Measurements from ENCODE around the gene GPATCH4. TPM values are rescaled to one million over a fixed set of nuclear protein-coding genes. Genes with fewer than 3 reads are reported as not detected.

The GPATCH4 gene
- total and polyA plus RNA-seq, 2 of the 4 experiments (the other 2 are of a cell fraction), result 32.6 to 41.8 TPM

DNA sequence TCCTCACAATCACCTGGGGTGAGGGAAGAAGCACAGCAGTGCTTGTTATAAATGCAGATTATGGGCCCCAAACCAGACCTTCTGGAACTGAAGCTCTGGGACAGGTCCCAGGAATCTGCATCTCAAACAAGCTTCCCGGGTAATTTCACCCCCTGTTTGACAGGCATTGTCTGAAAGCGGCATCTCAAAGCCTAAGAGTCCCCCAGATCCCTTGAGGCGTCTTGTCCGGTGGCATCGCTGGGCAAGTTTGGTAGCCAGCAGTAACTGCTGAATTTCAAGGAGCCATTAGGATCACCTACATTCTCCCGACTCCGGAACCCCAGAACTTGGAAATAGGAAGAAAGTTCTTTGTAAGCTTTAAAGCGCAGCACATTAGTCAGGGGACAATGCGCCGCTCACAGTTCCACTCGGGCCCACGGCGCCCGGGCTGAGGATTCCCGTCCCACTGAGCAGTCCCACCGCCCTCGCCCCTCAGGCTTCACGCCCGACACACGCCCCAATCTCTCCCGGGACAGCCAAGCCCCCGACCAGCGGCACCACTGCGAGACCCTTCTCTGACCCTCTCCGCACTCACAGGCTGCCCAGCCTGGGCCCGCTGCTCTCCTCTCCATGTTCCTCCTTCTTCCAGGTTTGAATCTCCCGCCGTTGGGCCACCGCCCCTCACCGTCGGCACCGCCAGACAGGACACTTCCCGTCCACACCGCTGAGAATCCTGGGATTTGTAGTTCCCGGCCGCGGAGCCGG, 29.2 kb downstream of the GPATCH4 start, which contains the start of gene IQGAP3:
Gene IQGAP3, minus strand, starts transcription at position 647 of the 744 bp plus-strand sequence. Its CDS starts 36 bp downstream, at position 611.
- peak; percentile 75 for ATAC-seq (ENCODE audit: low read depth)
- H2AK9ac ChIP-seq (replicated peaks; ENCODE audit: low read depth, low read length, poor library complexity), result peak within 1 kb of the TSS; percentile 96
- peak within 1 kb of the TSS; percentile 94 for H2AFZ ChIP-seq (replicated peaks; ENCODE audit: low read length, poor library complexity)
- peak within 1 kb of the TSS; percentile 41 for H3K56ac ChIP-seq (ENCODE audit: extremely low read depth, insufficient read depth, low read length)
- no peaks in the 10 kb centered on the region; the same call in 1 of the 2 replicates for H4K20me1 ChIP-seq (ENCODE audit: insufficient read depth, low read length)
- H3K14ac ChIP-seq (replicated peaks; ENCODE audit: low read depth, low read length), result peak within 1 kb of the TSS; percentile 84
- peak within 1 kb of the TSS; percentile 66 for H3K4ac ChIP-seq (ENCODE audit: low read depth, low read length)
- ChIA-PET POLR2A (ENCODE audit: unreplicated experiment) (interaction anchor here (0.7 kb wide), 1 partner anchor 71 kb away, joined by 4 read pairs; the partner anchor contains the start of gene MEF2D), CTCF (interaction anchor here (0.6 to 1.4 kb wide), 3 partner anchors 91 to 186 kb away, joined by 3 to 4 read pairs (median 4); no protein-coding TSS in a partner anchor)
- peaks cover 15% of the 10 kb centered on the region for H3K9me1 ChIP-seq (ENCODE audit: insufficient read depth, low read length)
- H2BK5ac ChIP-seq (ENCODE audit: low read depth, low read length, poor library complexity, severe bottlenecking), result peak within 1 kb of the TSS; percentile 47
- H2BK120ac ChIP-seq (ENCODE audit: low read depth, low read length), result peak within 1 kb of the TSS; percentile 50; the same call in 1 of the 2 replicates
- in situ Hi-C loops (cut with MboI; ENCODE audit: low sequenced_read_pairs), result no loop called here
- BruUV-seq (replicated peaks), result no TSS peak
- TF ChIP-seq MAFK (IDR thresholded peaks at IDR 0.05; ENCODE audit: low read depth, low read length), result no peak
- TF ChIP-seq MXI1 (IDR thresholded peaks at IDR 0.05; ENCODE audit: borderline replicate concordance, low read depth, low read length), result peak; percentile 98
- peak within 1 kb of the TSS; percentile 98 for H3K4me2 ChIP-seq (ENCODE audit: low read depth, low read length)
- DNase-seq, result peak; percentile 69
- intact Hi-C loops (cut with micrococcal nuclease), result loop anchor here (1.0 to 2.0 kb wide), 4 partner anchors 73 to 116 kb away; no protein-coding TSS in a partner anchor
- peak within 1 kb of the TSS; percentile 57 for H3K23ac ChIP-seq (ENCODE audit: low read depth, low read length)
- H3K36me3 ChIP-seq (ENCODE audit: control insufficient read depth, insufficient read depth, low read length), result no peaks in the 10 kb centered on the region
- WGBS, 2 experiments (ENCODE audit: extremely low coverage in 2 of 2, insufficient read length in 1 of 2), result 0% methylated on average over 22 of the region's 38 CpGs; no CpG with 5 or more reads in 1 of the 2 experiments
- peak within 1 kb of the TSS; percentile 54 for H2AK5ac ChIP-seq (ENCODE audit: low read depth, low read length)
- H2BK15ac ChIP-seq (ENCODE audit: low read depth, low read length), result peak within 1 kb of the TSS; percentile 31
- H2BK20ac ChIP-seq (ENCODE audit: low read depth, low read length), result no peak within 1 kb of the TSS
- H3K9me3 ChIP-seq (ENCODE audit: control insufficient read depth, insufficient read depth, low read length), result no peaks in the 10 kb centered on the region
- peak within 1 kb of the TSS; percentile 51 for H4K91ac ChIP-seq (ENCODE audit: insufficient read depth, low read depth, low read length)
- peak within 1 kb of the TSS; percentile 32; the same call in 1 of the 2 replicates for H4K5ac ChIP-seq (ENCODE audit: low read depth, low read length)
- peak within 1 kb of the TSS; percentile 14 to 41; a peak in 2 of 4 replicates for H4K8ac ChIP-seq (ENCODE audit: low read depth in 2 of 2, low read length in 2 of 2)
- dilution Hi-C loops (cut with HindIII; ENCODE audit: low sequenced_read_pairs, unreplicated experiment), result no loop called here
- H3K4me1 ChIP-seq (ENCODE audit: control insufficient read depth, insufficient read depth, low read length), result peaks cover 7% of the 10 kb centered on the region
- H3K18ac ChIP-seq (ENCODE audit: low read depth, low read length), result peak within 1 kb of the TSS; percentile 78
- peak within 1 kb of the TSS; percentile 66 for H3K27ac ChIP-seq (ENCODE audit: insufficient read depth, low read length)
- peaks cover 8 to 28% of the 10 kb centered on the region in 2 experiments for H3K79me1 ChIP-seq (ENCODE audit: low read depth in 1 of 2, low read length in 2 of 2)
- H3K27me3 ChIP-seq (ENCODE audit: control insufficient read depth, insufficient read depth, low read length), result peaks cover 15% of the 10 kb centered on the region
- peak within 1 kb of the TSS; percentile 73 for H3K4me3 ChIP-seq (ENCODE audit: insufficient read depth, low read depth, low read length)
- H3K9ac ChIP-seq (ENCODE audit: low read depth, low read length), result peak within 1 kb of the TSS; percentile 61

Measured in IMR-90 (cell line).